Chondrocyte (in vitro differentiated cells): ENCODE data around the gene NFATC3. TPM values are rescaled to one million over a fixed set of nuclear protein-coding genes. Genes with fewer than 3 reads are reported as not detected.
A peak's percentile ranks its signal among the peaks of the same experiment; 100 is the strongest.

ENCODE experiments used
- DNase-seq: peaks from one replicate; pipeline ENCODE4 v3.0.0; 2021; ENCODE audit warnings: mixed read lengths, low spot score
- H3K27ac Mint-ChIP-seq: one replicate; pipeline ENCODE4 v1.8.0; 2021; ENCODE audit warnings: mild to moderate bottlenecking, moderate library complexity, mixed read lengths; ENCODE audit not compliant: unreplicated experiment
- H3K27me3 Mint-ChIP-seq: 2 replicates; pipeline ENCODE4 v1.8.0; 2021; ENCODE audit warnings: low read depth, mixed read lengths
- H3K36me3 Mint-ChIP-seq: 2 replicates; pipeline ENCODE4 v1.8.0; 2021; ENCODE audit warnings: low read depth, mixed read lengths
- H3K4me1 Mint-ChIP-seq: 2 replicates; pipeline ENCODE4 v1.8.0; 2021; ENCODE audit warnings: low read depth, mild to moderate bottlenecking, mixed read lengths
- H3K4me3 Mint-ChIP-seq: one replicate; pipeline ENCODE4 v1.8.0; 2021; ENCODE audit warnings: mild to moderate bottlenecking, moderate library complexity, mixed read lengths; ENCODE audit not compliant: unreplicated experiment
- H3K9me3 Mint-ChIP-seq: 2 replicates; pipeline ENCODE4 v1.8.0; 2021; ENCODE audit warnings: low read depth, mixed read lengths
- CTCF ChIP-seq: fragments of 200-600 bp; sonication (generic); IDR thresholded peaks from 2 replicates; pipeline ENCODE4 v1.5.0; 2021; ENCODE audit warnings: antibody characterized with exemption, mild to moderate bottlenecking, moderate library complexity
- total RNA-seq: library from RNA; stranded (reverse); gene quantifications from 3 replicates; pipeline ENCODE4 v1.2.1, GENCODE V29; 2021

NFATC3 gene
- total RNA-seq, 1 donor from 2014 or later, result 37.7 TPM

- Mint-ChIP-seq H3K27ac (no peak overlapping the region), H3K36me3 (peaks cover 26% of the 10 kb centered on the region), H3K9me3 (no peaks in the 10 kb centered on the region), H3K27me3 (no peaks in the 10 kb centered on the region), H3K4me1 (peaks cover 9% of the 10 kb centered on the region), H3K4me3 (no peak overlapping the region)
- no peak for TF ChIP-seq CTCF
- DNase-seq, result peak; percentile 69
These were observed 13.0 kb upstream of the NFATC3 start for GRCh38 chr16:68072038-68072695.

DNA sequence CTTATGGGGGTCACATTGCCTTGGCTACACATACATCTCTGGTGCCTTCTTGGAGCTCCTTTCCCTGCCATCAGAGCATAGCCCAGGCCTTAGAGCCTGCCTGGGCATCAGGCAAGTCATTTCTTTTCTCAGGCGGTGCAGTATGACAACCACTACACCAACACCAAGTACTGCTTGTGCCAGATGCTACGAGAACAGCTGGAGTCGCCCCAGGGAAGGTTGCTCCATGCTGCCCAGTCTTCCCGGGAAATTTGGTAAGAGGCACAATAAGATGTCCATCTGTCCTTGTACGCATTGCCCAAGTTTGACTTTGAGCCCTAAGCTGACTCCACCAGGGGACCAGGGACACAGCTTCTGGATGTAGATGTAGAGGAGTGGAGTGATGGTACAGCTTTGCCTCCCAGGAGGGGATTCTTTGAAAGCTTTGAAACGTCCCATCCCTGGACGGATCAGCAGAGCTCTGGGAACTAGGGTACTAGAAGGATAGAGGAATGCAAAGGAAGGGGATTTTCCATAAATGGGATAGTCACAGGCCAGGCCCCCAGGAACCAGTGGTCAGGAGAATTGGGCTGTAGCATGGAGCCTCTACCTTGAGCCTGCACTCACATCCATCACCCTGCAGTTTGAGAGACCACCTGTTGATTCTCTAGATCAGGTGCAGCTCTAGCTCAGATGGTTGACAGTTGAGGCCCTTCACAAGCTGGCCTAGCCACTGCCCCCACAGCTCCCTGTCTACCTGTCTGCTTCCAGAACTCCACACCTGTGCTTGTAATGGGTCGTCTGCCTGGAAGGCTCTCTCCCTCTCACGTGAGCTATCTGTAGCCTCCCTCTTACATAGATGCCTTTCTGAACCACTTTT lies 11.0 kb upstream of the NFATC3 start:
- no peak overlapping the region for H3K27ac Mint-ChIP-seq
- H3K9me3 Mint-ChIP-seq, result no peaks in the 10 kb centered on the region
- peak; percentile 17 for DNase-seq
- no peak for TF ChIP-seq CTCF
- H3K27me3 Mint-ChIP-seq, result no peaks in the 10 kb centered on the region
- H3K4me3 Mint-ChIP-seq, result no peak overlapping the region
- H3K4me1 Mint-ChIP-seq, result peaks cover 5% of the 10 kb centered on the region
- H3K36me3 Mint-ChIP-seq, result peaks cover 33% of the 10 kb centered on the region

DNA sequence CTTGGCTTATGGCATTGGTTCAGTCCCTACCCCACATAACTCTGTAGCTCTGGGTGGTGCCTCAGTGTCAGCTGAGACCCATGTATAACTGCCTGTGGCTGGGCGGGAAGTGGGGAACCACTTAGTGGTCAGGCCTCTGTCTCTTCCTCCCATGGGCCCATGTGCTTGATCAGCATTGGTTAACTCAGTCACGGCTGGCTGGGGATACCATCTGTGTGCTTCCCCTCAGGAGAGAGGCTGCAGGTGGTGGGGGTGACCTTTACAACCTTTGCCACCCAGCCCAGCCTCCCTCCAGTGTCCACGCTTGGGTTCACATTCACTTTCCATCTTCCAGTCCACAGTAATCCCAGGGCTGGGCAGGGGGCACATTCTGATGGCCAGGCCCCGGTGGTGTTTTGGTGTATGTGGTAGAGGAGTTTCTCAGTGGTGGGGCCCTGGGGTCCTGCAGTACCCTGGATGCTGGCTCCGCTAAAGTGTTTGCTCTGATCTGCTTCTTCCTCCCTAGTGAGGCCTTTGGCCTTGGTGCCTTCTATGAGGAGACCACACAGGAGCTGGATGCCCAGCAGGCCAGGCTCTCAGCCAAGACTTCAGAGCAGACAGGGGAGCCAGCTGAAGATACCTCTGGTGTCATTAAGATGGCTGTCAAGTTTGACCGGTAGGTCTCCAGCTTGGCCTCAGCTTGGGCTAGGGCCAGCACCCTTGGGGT lies 10.2 kb upstream of the NFATC3 start:
- DNase-seq, result peak; percentile 61
- H3K27me3 Mint-ChIP-seq, result no peaks in the 10 kb centered on the region
- H3K4me1 Mint-ChIP-seq, result peaks cover 5% of the 10 kb centered on the region
- peaks cover 33% of the 10 kb centered on the region for H3K36me3 Mint-ChIP-seq
- no peak for TF ChIP-seq CTCF
- no peak overlapping the region for H3K4me3 Mint-ChIP-seq
- no peaks in the 10 kb centered on the region for H3K9me3 Mint-ChIP-seq
- H3K27ac Mint-ChIP-seq, result no peak overlapping the region

GRCh38 chr16:68075980-68076379 lies 9.2 kb upstream of the NFATC3 start:
- no peak overlapping the region for H3K4me3 Mint-ChIP-seq
- H3K27ac Mint-ChIP-seq, result no peak overlapping the region
- TF ChIP-seq CTCF, result no peak
- no peak for DNase-seq
- H3K27me3 Mint-ChIP-seq, result no peaks in the 10 kb centered on the region
- H3K36me3 Mint-ChIP-seq, result peaks cover 29% of the 10 kb centered on the region
- no peaks in the 10 kb centered on the region for H3K9me3 Mint-ChIP-seq
- H3K4me1 Mint-ChIP-seq, result peaks cover 5% of the 10 kb centered on the region

GRCh38 chr16:68076560-68076959 lies 8.6 kb upstream of the NFATC3 start:
- Mint-ChIP-seq H3K4me1 (peaks cover 5% of the 10 kb centered on the region), H3K27me3 (no peaks in the 10 kb centered on the region), H3K27ac (no peak overlapping the region), H3K9me3 (no peaks in the 10 kb centered on the region), H3K4me3 (no peak overlapping the region), H3K36me3 (peaks cover 25% of the 10 kb centered on the region)
- TF ChIP-seq CTCF, result no peak
- no peak for DNase-seq
